Aorta (tissue), 5 donors: ENCODE measurements around the gene FOCAD. TPM values are rescaled to one million over a fixed set of nuclear protein-coding genes. Genes with fewer than 3 reads are reported as not detected.

Experiments used
- ATAC-seq: fragments of 200-7000 bp; cut with Tn5 transposase; one replicate; pipeline ENCODE4 v1.9.1; 2022; ENCODE audit warnings: moderate library complexity; ENCODE audit not compliant: low FRiP score
- DNase-seq, 2 donors: peaks; one replicate each; pipeline ENCODE4 v3.0.0-alpha.2; 2020
- H3K27ac ChIP-seq, 2 donors: one replicate each; pipeline ENCODE4 v1.5.1; 2013; ENCODE audit warnings: low read length in 2 of 2, mild to moderate bottlenecking in 2 of 2, moderate library complexity in 2 of 2, control low read depth in 1 of 2, inconsistent platforms in 1 of 2, low read depth in 1 of 2
- H3K27me3 ChIP-seq, 2 donors: one replicate each; pipeline ENCODE4 v1.6.1; 2013; ENCODE audit warnings: control low read depth in 1 of 2, low read length in 1 of 2, mild to moderate bottlenecking in 1 of 2, moderate library complexity in 1 of 2; ENCODE audit not compliant: insufficient read depth in 2 of 2, control insufficient read depth in 1 of 2
- H3K36me3 ChIP-seq, 2 donors: one replicate each; pipeline ENCODE4 v1.6.1; 2013; ENCODE audit warnings: control low read depth in 1 of 2, low read length in 1 of 2, mild to moderate bottlenecking in 1 of 2; ENCODE audit not compliant: insufficient read depth in 2 of 2, control insufficient read depth in 1 of 2
- H3K4me1 ChIP-seq, 2 donors: one replicate each; pipeline ENCODE4 v1.6.1; 2013; ENCODE audit warnings: low read length in 2 of 2, control low read depth in 1 of 2, mild to moderate bottlenecking in 1 of 2, moderate library complexity in 1 of 2; ENCODE audit not compliant: insufficient read depth in 2 of 2, control insufficient read depth in 1 of 2
- H3K4me3 ChIP-seq, 2 donors: one replicate each; pipeline ENCODE4 v1.5.1; 2013; ENCODE audit warnings: low read length in 2 of 2, control low read depth in 1 of 2, mild to moderate bottlenecking in 1 of 2
- H3K9me3 ChIP-seq: one replicate; pipeline ENCODE4 v1.6.1; 2013; ENCODE audit warnings: mild to moderate bottlenecking, low read length; ENCODE audit not compliant: control insufficient read depth
- WGBS, 2 donors: extraction: QIAGEN DNeasy Blood & Tissue Kit; methylation state at CpG; one replicate each; pipeline ENCODE4 v1.1.7; 2013; 5-methylcytosine and 5-hydroxymethylcytosine counted together
- intact Hi-C, 2 donors: fragments of 100-400 bp; cut with DNase I; formaldehyde crosslinking; loops; one replicate each; pipeline versions ENCODE4 v1.14.2 to v1.15.0; 2022
- polyA plus RNA-seq, 2 donors: library from polyadenylated mRNA; stranded (reverse); fragments of 200-250 nt; gene quantifications; one replicate each; pipeline ENCODE4 v1.2.3, GENCODE V29; 2013
- total RNA-seq, 2 donors: library from RNA; stranded (reverse); fragmentation: NEBNext Ultra II Directional; extraction: Animal tissue kit (Norgen Biotek cat#: 25700); gene quantifications; one replicate each; pipeline ENCODE4 v1.2.1, GENCODE V29; 2021
- donor health status: healthy with polysubstance abuse.
- donor health status: Bipolar disorder and iron deficiency.
- donor health status: DM: no; HTN: no; CAD: no.
- donor health status: DM: no; HTN: no; CAD: no.
- donor health status: DM: yes; HTN: yes; CAD: no.

The FOCAD gene
- total and polyA plus RNA-seq, 4 donors, result 7.3 to 30.4 (median 17.2) TPM

GRCh38 chr9:20854444-20854843 lies 170.4 kb downstream of the FOCAD start:
- 50 to 65% methylated on average over 4 of the region's 4 CpGs for WGBS, 2 donors
- Histone ChIP-seq H3K36me3 (no peaks in the 10 kb centered on the region), H3K4me3 (no peak overlapping the region), H3K27ac (no peak overlapping the region), H3K9me3 (no peaks in the 10 kb centered on the region), H3K4me1 (no peaks in the 10 kb centered on the region), H3K27me3 (no peaks in the 10 kb centered on the region)
- no peak for DNase-seq
- ATAC-seq, result no peak
- intact Hi-C loops, result no loop called here

DNA sequence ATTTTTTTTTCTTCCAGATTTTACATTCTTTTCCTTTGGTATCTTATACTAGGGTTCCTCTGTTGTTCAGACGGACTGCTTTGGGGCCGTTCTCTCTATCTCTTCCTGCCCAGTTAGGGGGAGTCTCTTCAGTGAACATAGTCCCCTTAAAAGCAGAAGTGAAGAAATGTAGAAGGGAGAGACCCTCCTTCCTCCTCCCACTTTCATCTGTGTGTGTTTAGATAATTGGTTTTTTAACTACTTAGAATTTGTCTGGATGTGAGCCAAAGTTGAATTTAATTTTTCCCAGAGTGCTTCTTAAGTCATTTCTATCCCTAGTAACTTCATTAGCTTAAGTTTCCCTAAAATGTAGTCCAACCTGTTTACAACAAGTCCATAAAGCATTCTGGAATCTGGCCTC lies 179.9 kb downstream of the FOCAD start:
- no peaks in the 10 kb centered on the region for H3K4me1 ChIP-seq
- no peaks in the 10 kb centered on the region for H3K36me3 ChIP-seq
- DNase-seq, result no peak
- H3K4me3 ChIP-seq, result no peak overlapping the region
- no peaks in the 10 kb centered on the region for H3K9me3 ChIP-seq
- intact Hi-C loops, result loop anchor here in 1 of 2 donors (10.0 kb wide), 1 partner anchor 509 kb away; no protein-coding TSS in a partner anchor
- 87 to 94% methylated on average over 2 of the region's 2 CpGs for WGBS, 2 donors
- no peak overlapping the region for H3K27ac ChIP-seq
- no peaks in the 10 kb centered on the region for H3K27me3 ChIP-seq
- ATAC-seq, result no peak

- ATAC-seq (no peak), DNase-seq (no peak)
- Histone ChIP-seq H3K27ac (no peak overlapping the region), H3K4me3 (no peak overlapping the region), H3K36me3 (no peaks in the 10 kb centered on the region), H3K4me1 (no peaks in the 10 kb centered on the region), H3K27me3 (no peaks in the 10 kb centered on the region), H3K9me3 (no peaks in the 10 kb centered on the region)
- intact Hi-C loops, result loop anchor here in 1 of 2 donors (10.0 kb wide), 1 partner anchor 511 kb away; no protein-coding TSS in a partner anchor
- 87 to 90% methylated on average over 4 of the region's 4 CpGs for WGBS, 2 donors
These were observed 181.3 kb downstream of the FOCAD start for GRCh38 chr9:20865347-20865746.

DNA sequence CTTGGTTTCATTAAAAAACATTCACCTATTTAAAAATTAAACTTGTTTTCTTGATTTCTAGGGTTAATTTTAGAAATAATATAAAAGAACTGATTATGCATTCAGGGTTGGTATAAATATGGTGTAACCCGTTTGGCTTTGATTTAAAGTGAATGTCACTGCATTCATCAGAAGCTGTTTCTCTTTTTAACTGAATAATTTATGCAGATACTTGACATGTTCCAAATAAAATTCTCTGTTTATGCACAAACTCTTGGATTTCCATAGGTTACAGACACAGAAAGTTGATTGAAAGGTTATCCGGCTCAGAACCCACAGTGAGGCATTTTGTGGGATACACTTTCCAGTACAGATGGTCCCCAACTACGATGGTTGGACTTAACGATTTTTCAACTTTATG lies 186.1 kb downstream of the FOCAD start:
- Histone ChIP-seq H3K9me3 (no peaks in the 10 kb centered on the region), H3K27ac (no peak overlapping the region), H3K36me3 (no peaks in the 10 kb centered on the region), H3K4me3 (no peak overlapping the region), H3K4me1 (no peaks in the 10 kb centered on the region), H3K27me3 (no peaks in the 10 kb centered on the region)
- 90 to 95% methylated on average over 4 of the region's 4 CpGs for WGBS, 2 donors
- ATAC-seq (no peak), DNase-seq (no peak)
- intact Hi-C loops, result no loop called here

DNA sequence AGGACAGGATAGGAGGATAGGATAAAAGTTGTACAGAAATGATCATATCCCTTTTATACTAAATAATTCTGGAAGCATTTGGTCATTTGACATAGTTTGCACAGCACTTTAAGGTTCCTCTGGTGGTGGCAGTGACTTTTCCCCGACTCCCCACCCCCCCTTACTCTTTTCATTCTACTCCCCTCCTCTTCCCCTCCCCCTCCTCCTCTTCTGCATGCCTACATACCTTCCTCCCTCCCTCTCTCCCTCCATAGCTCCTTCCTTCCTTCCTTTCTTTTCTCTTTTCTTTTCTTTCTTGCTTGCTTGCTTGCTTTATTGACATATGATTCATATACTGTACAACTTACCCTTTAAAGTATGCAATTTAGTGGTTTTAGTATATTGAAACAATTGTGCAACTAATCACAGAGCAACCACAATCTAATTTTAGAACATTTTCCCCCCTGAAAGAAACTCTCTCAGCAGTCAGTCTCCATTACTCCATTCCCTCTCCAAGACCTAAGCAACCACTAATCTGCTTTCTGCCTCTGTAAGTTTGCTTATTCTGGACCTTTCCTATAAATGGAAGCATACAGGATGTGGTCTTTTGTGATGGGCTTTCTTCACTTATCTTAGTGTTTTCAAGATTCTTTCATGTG lies 188.4 kb downstream of the FOCAD start:
- no peak overlapping the region for H3K27ac ChIP-seq
- intact Hi-C loops, result no loop called here
- H3K4me3 ChIP-seq, result no peak overlapping the region
- no peak for ATAC-seq
- H3K9me3 ChIP-seq, result no peaks in the 10 kb centered on the region
- no peaks in the 10 kb centered on the region for H3K4me1 ChIP-seq
- WGBS, 2 donors, result 13 to 43% methylated on average over 1 of the region's 1 CpG
- no peak for DNase-seq
- no peaks in the 10 kb centered on the region for H3K27me3 ChIP-seq
- no peaks in the 10 kb centered on the region for H3K36me3 ChIP-seq

DNA sequence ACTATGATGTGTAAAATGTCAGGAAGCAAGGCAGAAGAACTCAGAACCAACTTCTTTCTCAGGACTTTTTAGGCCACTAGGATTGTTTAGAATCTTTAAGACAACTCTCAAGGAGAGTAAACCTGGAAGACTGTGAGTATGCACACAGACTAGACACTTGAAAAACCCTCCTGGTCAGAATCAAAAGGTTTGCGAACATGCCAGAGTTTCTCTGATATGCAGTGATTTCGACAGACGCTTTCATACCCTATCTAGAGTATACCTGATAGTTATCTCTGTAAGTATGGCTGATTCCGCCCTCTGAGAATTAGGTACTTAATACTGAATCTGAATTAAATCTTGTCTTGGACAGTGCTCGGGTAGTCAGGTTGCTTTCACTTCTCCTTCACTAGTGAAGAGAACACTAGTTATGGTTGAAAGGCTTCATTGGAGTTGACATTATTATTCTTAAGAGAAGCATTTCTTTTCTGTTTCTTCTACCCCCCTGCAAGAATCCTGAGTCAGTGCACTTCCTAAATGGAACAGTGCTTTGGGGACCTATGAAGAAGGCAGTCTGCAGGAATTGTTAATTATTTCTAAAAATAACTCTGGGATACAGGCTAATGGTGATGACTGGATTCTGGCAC lies 189.3 kb downstream of the FOCAD start:
- Histone ChIP-seq H3K36me3 (no peaks in the 10 kb centered on the region), H3K27ac (no peak overlapping the region), H3K4me1 (no peaks in the 10 kb centered on the region), H3K27me3 (no peaks in the 10 kb centered on the region), H3K4me3 (no peak overlapping the region), H3K9me3 (no peaks in the 10 kb centered on the region)
- WGBS, 2 donors, result 94% methylated on average over 5 of the region's 5 CpGs
- no peak for DNase-seq
- intact Hi-C loops, result no loop called here
- no peak for ATAC-seq

GRCh38 chr9:20880271-20880670 lies 196.2 kb downstream of the FOCAD start:
- no peaks in the 10 kb centered on the region for H3K4me1 ChIP-seq
- 89 to 91% methylated on average over 2 of the region's 2 CpGs for WGBS, 2 donors
- intact Hi-C loops, result loop anchor here in 1 of 2 donors (5.0 kb wide), 1 partner anchor 232 kb away; no protein-coding TSS in a partner anchor

DNA sequence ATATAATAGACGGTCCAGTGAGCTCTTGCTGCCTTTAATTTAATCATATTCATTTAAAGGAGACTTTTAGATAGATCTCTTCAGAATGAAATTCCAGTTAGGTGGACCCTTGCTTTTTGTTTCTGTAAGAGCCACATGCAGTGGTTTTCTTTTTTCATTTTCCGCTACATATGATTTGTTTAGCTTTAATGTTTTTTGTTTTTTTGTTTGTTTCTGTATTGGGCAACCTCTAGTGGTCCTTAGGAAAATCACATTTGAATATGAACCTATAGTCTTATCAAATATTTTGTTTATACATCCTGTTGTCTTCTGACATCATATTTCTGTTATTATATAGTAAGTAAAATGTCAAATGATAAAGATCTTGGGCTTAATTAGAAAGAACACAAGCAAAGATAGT lies 196.6 kb downstream of the FOCAD start:
- Histone ChIP-seq H3K4me3 (no peak overlapping the region), H3K27ac (no peak overlapping the region), H3K4me1 (no peaks in the 10 kb centered on the region), H3K27me3 (no peaks in the 10 kb centered on the region), H3K36me3 (peaks cover 0 to 2% of the 10 kb centered on the region in 2 donors), H3K9me3 (no peaks in the 10 kb centered on the region)
- intact Hi-C loops, result loop anchor here in 1 of 2 donors (5.0 kb wide), 1 partner anchor 232 kb away; no protein-coding TSS in a partner anchor
- ATAC-seq, result no peak
- 96 to 97% methylated on average over 2 of the region's 2 CpGs for WGBS, 2 donors
- DNase-seq, result no peak

More at GRCh38 chr9:20880271-20880670, 196.2 kb downstream of the FOCAD start:
- Histone ChIP-seq H3K27me3 (no peaks in the 10 kb centered on the region), H3K9me3 (no peaks in the 10 kb centered on the region), H3K27ac (no peak overlapping the region), H3K36me3 (peaks cover 0 to 2% of the 10 kb centered on the region in 2 donors), H3K4me3 (no peak overlapping the region)
- ATAC-seq, result no peak
- DNase-seq, result no peak
